Keratinocyte (primary cell): ENCODE measurements around the gene AMBP.

Experiments
- CTCF ChIP-seq, 3 experiments: IDR thresholded peaks in 1 of 3; conservative IDR thresholded peaks in 1 of 3; optimal IDR thresholded peaks in 1 of 3; 2 replicates in 2 of 3; 3 replicates in 1 of 3; pipeline versions ENCODE3 to v1.5.1; 2011; ENCODE audit warnings: low read length in 3 of 3, mild to moderate bottlenecking in 3 of 3, moderate library complexity in 2 of 3, control low read depth in 1 of 3, inconsistent platforms in 1 of 3; ENCODE audit not compliant: insufficient read depth in 2 of 3; ENCODE audit errors: extremely low read depth in 1 of 3
- EZH2 ChIP-seq: IDR thresholded peaks from one replicate; pipeline ENCODE4 v1.6.1; 2012; ENCODE audit warnings: inconsistent platforms, mild to moderate bottlenecking, low read length, moderate library complexity

- TF ChIP-seq CTCF (optimal IDR thresholded peaks at IDR 0.05 in 1 of 3, IDR thresholded peaks at IDR 0.05 in 1 of 3, conservative IDR thresholded peaks at IDR 0.05 in 1 of 3; ENCODE audit: extremely low read depth in 1 of 3, insufficient read depth in 2 of 3, low read length in 3 of 3) = no peak
- TF ChIP-seq EZH2 = no peak
These were observed 16.9 kb upstream of the AMBP start for GRCh38 chr9:114094971-114095370.
